Right kidney (tissue), 1 donor: ENCODE results near the gene PKIB.
"Not testable (repeated sequence)": the region's sequence is repeated elsewhere in the genome, so short reads cannot be mapped to it uniquely, and the experiment has no call there.

Experiments
- DNase-seq: peaks from one replicate; pipeline ENCODE4 v3.0.0-alpha.2; 2016

Gene PKIB

GRCh38 chr6:122712093-122712447 lies 101.9 kb downstream of the PKIB start:
- DNase-seq = no peak

DNA sequence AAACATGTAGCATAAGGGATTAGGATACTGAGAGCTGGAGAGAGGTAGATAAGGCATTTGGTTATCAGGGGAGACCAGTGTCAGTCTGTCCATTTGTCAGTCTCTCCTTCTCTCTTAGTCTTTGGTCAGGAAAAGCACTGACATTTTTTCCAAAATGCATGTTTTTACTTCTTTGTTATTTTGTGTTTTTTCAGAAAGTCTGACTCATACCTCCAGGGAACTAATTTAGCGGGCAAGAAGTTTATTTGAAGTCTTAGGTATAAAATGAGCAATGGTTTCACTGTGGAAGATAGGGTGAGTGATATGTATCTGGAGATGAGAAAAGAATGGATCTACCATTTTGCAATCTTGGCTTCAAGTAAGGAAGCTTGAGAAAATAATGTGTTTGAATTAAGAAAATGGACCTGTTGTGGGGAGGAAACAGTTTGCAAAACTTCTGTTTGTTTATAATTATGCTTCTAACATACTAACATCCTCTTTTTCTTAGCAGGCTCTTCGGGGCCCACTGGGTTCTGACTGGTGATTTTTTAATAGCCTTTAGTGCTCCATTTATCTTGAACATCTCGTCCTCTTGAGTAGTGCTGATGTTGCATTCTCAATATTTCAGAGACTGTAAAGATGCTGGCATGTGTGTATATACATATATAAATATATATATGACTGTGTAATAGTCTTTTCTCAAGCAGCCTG lies 102.4 kb downstream of the PKIB start:
- DNase-seq = no peak

- DNase-seq = no peak
Measured at GRCh38 chr6:122713138-122713537, 102.9 kb downstream of the PKIB start.

GRCh38 chr6:122714059-122714458 lies 103.9 kb downstream of the PKIB start:
- DNase-seq = no peak

DNA sequence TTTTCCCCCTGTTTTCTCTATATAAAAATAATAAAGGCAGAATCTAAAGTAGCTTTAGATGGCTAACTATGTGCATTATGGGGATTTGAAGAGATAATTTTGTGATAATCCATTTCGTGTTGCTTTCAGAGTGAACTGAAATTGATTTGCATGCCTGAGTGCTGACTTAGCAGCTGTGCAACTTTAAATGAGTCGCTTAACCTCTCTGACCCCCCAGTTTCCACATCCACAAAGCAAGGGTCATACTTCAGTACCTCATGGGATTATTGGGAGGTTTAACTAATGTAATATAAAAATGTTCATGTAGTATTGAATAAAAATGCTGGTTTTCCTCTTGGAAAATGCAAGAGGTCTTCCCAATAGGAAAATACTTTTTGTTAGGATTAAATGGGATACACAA lies 105.5 kb downstream of the PKIB start:
- DNase-seq = no peak

DNA sequence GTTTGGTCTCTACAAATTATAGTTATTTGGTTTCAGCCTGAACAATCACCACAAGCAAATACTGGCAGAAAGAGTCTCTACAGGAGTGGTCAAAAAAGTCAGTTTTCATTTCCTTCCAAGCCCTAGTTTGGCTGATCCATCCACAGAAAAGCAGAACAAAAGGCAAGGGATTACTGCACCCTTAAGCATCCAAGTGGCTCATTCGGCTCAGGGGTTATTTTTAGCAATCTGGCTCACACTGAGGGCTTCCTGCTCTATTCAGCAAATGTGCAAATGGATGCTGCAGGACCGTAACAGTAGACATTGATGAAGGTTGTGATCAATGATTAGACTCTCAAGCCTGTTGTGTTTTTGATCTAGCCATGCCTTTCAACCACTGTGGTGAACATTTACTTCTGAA lies 107.1 kb downstream of the PKIB start:
- no peak for DNase-seq

DNA sequence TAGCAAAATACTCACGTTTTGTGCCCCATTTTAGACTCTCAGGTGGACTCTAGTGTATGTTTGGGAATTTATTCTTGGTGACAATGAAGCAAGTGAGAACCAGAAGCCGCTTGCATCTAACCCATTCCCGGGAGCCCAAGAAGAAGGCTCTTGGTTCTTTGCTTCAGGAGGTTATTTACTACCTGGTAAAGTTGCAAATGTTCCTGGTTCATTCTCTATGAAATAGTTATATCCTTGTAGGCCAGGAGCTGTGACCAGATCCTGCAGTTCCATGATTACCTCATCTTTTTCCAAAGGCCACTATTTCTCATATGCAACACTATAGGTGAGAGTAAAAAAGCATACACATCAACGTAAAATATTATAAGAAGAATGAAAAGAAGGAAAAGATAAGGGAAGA lies 108.4 kb downstream of the PKIB start:
- no peak for DNase-seq

DNA sequence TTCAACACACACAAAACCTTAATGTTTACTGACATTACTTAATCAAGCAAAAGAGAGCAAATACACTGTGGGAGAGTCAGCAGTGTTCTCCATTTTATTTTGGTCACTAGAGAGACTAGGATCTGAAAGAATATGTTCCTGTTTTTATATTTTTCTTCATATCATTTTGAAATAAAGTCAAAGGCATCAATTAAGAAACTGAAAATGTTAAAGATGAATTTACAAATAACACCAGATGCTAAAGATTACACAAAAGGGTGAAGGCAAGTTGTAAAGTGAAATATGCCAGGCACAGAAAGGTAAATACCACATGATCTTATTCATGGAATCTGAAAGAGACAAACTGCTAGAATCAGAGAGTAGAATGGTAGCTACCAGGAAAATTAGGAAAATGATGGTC lies 109.0 kb downstream of the PKIB start:
- DNase-seq = no peak

DNA sequence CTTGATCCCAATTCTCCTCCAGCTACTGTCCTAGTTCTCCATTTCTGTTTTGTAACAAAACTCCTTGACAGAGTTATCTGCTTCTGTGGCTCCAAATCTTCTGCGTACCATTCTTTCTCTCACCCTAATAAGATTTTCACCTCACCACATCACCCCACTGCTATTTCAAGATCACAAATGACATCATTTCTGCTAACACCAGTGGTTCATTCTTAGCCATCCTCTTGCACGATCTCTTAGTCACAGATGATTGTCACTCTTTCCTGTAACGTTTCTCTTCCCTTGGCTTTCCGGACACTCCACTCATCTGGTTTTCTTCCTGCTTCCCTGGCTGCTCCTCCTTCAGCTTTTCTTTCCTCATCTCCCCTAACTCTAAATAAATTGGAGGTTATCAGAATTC lies 112.5 kb downstream of the PKIB start:
- no peak for DNase-seq

DNA sequence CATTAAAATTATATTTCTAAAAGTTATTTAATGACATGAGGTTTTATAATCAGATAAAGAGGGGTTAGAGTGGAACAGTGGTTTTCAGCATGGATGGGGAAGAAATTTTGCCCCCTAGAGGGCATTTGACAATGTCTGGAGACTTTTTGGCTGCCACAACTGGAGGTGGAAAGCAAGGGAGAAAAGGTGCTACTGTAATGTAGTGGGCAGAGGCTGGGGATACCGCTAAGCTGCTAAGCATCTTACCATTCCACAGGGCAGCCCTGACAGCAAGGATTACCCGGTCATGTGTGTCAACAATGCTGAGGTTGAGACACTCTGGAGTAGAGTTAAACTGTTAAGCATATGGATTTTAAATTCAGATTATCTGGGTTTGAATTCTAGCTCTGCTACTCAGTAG lies 116.4 kb downstream of the PKIB start:
- no peak for DNase-seq

DNA sequence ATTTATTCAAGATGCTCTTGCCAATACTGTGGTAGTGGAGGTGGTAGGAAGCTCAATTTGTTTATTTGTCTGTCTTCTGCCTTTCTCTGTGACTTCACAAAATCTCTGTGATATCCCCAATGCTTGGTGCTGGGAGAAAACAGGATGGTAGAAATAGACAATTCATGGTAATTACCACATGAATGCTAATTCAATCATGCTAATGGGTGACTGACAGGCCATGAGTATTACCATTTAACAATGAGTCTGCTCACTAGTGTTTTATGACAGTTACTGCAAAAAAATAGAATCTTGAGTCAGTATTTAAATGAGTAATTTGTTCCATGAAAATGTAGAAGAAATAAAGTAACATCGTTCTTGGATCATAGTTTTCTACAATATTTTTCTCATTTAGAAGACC lies 117.0 kb downstream of the PKIB start:
- DNase-seq = no peak

- no peak for DNase-seq
Measured at GRCh38 chr6:122730334-122730733, 120.1 kb downstream of the PKIB start.

GRCh38 chr6:122730775-122731386 lies 120.7 kb downstream of the PKIB start:
- no peak for DNase-seq

DNA sequence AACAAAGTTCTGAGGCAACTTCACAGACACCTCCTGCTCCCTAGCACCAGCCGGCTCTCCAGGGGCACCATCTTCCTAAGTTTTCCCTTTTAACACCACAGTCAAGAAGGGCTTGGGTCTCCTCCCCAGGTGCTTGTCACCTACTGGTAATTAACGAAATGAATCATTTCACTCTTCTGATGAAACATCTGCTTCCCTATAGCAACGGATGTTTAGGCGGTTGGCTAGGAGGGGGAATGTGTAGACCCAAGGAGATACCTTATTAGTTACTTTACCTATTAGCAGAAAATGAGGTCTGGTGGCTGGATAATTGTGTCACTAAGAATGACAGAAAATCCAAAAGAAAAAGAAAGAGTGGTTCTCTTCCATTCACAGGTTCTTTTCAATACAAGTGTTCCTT lies 123.1 kb downstream of the PKIB start:
- no peak for DNase-seq

DNA sequence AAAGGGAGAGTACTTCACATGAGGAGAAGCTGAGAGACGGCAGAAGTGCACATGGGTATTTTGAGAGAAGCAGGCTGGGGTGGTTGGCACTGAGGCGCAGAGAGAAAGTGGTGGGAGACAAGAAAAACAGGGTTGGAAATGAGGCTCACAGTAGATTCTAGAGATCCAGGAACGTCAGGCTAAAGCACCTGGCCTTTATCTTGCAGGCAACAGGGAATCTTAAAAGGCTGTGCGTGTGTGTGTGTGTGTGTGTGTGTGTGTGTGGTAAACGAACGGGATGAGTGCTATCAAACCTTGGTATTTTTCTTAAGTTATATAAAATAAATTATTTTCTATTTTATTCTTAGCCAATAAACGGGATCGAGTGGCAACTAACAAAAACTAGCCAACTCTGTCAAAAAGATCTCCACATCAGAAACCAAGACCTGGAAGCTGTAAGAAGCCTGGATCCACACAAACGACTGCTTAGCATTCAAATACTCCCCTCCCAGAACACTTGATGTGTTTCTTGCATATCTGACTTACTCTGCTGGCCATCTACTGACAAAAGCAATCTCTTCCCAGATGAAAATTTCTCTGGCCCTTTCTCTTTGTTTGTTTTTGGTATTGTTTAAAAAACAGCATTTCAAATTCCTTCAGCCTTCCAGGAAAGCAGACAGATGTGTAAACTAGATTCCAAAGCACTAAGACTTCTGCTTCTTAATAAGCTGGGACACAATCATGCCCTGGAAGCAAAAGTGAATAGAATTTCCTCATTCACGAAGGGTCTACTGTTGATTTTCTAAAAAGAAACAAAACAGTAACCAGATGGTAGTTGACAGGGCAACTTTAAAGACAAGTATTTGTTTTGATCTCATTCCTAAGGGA lies 124.6 kb downstream of the PKIB start:
- DNase-seq = no peak

DNA sequence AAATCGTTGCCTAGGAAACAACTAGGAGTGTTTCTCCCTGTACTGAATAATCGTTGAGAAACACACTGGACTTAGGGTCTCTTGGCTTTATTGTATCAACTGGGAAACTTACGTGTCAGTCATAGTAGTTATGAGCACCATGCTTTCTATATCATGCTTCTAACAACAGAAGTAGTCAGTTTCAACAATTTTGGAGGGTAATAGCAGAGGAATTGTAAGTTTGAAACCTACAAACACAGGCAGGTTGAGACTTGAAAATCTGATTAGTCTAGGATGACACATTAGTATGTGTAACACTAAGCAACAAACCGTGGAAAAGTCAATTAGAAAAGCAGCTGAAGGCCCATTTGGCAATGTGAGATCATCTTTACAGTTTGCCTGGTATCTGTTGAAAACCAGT lies 125.4 kb downstream of the PKIB start:
- DNase-seq = no peak

GRCh38 chr6:122736163-122736562 lies 126.0 kb downstream of the PKIB start:
- DNase-seq = no peak

- no peak for DNase-seq
Measured at GRCh38 chr6:122736616-122737015, 126.4 kb downstream of the PKIB start.

DNA sequence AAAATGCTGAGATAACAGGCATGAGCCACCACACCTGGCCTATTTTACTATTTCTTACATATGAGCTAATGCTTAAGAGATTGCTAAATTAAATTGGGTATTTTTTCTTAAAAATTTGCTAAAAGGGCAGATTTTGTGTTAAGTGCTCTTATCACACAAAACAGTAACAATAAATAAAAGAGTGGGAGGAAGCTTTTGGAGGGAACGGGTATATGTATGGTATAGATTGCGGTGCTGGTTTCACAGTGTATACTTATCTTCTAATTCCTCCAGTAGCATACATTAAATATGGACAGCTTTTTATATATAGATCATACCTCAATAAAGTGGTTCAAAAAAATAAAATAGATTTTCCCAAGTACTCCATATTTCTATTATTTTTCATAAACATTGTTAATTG lies 129.9 kb downstream of the PKIB start:
- DNase-seq = no peak

- DNase-seq = no peak
Measured at GRCh38 chr6:122740936-122741335, 130.7 kb downstream of the PKIB start.

DNA sequence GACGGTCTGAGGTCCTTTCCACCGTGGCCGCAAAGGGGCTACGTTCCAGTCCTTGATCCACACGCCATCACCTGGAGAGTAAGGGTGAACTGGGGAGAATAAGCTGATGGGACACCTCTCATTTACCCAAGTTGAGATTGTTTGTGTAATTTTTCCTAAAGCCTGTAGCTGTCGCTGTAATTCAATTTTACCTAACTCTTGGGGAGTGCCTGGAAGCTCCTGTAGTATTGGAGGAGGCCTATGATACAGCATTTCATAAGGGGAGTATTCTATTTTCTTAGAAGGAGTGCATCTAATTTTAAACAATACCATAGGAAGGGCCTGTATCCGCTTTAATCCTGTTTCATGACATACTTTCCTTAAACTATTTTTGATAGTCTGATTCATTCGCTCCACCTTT lies 134.0 kb downstream of the PKIB start:
- not testable (repeated sequence) for DNase-seq

- not testable (repeated sequence) for DNase-seq
Measured at GRCh38 chr6:122744856-122745255, 134.7 kb downstream of the PKIB start.

- DNase-seq = no peak
Measured at GRCh38 chr6:122746688-122747087, 136.5 kb downstream of the PKIB start.

DNA sequence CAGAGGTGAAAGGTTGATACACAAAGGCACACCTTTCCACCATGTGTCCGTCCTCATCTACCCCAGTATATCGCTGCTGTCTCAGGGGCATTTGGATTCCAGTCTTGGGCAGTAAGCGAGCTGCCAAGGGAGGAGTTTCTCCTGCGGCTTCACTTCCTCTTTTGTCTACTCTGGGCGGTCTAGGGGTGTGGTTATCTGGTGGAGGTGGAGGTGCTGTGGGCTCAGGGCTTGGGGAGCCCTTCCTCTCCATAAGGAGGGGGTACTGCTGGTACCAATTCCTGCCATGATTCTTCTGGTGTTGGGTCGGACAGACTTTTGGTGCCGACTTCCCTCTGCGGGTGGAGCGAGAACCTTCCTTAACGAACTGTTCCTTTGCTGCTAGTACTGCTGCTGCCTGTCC lies 137.4 kb downstream of the PKIB start:
- no peak for DNase-seq
